Activated T-cell treated with anti-CD3 and anti-CD28 coated beads for 1 hour (primary cell): Measurements from ENCODE around the gene TNFAIP2.
"Not testable (repeated sequence)": the region's sequence is repeated elsewhere in the genome, so short reads cannot be mapped to it uniquely, and the experiment has no call there.

Experiments used
- DNase-seq: peaks from one replicate; pipeline ENCODE4 v3.0.0-alpha.2; 2020; ENCODE audit warnings: low read depth

TNFAIP2 gene

GRCh38 chr14:103135333-103136260, 12.3 kb downstream of the TNFAIP2 start:
- DNase-seq = no peak

GRCh38 chr14:103136388-103137271, 13.4 kb downstream of the TNFAIP2 start:
- DNase-seq = no peak

- DNase-seq = no peak
These were observed 14.5 kb downstream of the TNFAIP2 start for GRCh38 chr14:103137689-103138300.

DNA sequence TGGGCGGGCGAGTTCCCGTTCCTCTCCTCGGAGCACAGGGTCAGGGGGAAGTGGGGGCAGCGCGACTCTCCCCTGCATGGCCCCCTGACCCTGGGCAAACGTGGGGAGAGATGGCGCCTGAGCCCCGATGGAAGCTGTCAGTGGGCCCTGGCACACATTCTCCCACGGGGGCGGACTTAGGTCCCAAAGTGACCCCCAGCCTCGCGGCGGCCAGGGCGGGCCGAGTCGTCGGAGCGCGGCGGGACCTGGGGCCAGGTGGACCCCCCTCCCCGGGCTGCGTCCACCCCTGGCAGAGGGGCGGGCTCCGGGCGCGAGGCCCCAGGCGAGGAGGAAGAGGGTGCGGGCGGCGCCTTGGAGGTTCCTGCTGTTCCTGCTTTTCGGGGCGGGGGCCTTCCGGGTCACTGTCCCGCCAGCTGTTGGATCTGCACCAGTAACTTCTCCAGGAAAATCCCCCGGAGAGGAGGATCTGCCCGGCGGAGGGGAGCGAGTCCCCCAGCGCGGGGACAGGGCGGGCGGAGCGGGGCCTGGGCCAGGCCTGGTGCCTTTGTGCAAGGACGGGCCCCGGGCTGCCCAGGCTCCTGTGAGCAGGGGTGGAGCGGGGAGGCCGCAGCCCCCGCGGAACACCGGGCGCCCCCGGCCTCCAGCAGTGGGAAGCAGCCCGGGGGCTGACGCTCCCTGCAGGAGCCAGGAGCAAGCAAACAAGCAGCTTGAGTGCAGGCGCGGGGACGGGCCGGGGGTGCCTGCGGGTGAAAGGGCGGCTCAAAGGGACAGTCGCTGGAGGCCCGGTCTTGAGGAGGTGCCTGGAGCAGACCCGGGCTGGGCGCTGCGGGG, 15.3 kb downstream of the TNFAIP2 start:
- DNase-seq = no peak

GRCh38 chr14:103139132-103140025, 16.1 kb downstream of the TNFAIP2 start:
- DNase-seq = no peak

GRCh38 chr14:103140316-103141109, 17.3 kb downstream of the TNFAIP2 start:
- no peak for DNase-seq

- no peak for DNase-seq
These were observed 18.0 kb downstream of the TNFAIP2 start for GRCh38 chr14:103141117-103141796.

DNA sequence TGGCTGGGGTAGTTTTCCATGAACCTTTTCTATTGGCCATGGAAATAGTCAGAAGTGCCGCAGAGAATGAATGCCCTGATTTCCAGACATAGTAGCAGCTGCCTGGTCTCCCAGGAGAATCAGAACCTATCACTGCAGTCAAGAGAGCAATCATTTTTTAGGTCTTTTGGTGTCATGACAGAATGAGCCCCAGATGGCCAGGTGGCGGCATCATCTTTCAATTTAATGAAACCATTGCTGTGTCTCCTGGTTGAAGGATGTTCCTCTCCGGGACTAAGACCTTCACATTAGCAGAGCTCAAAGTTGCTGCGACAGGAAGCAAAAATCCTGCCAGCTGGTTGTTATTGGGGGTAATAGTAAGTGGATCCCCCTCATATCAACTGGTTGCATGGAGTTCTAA, 18.8 kb downstream of the TNFAIP2 start:
- DNase-seq = no peak

DNA sequence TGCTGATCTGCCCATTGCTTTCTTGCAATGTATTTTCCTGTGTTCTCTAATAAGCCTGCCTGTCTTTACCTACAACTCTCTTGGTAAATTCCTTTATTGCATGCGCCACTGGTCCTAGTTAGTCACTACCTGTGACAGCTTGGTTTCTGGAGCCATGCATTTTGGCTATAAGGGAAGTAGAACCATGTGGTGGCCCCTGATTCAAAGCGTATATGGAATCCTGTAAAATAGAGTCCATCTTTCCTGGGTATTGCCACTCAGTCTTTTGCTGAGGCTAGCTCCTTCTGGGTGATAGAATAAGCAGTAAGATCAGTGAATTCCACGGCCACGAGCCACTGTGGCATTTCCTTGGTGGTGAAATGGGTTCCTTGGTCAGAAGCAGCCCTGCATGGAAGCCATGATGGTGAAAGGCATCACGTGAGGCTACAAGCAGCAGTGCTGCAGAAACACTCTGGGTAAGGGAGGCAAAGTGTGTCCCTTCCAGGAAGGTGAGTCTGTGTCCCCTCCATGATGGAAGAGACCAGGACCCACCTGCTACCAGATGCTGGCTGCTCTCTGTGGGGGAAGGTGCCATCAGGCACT, 19.6 kb downstream of the TNFAIP2 start:
- no peak for DNase-seq

DNA sequence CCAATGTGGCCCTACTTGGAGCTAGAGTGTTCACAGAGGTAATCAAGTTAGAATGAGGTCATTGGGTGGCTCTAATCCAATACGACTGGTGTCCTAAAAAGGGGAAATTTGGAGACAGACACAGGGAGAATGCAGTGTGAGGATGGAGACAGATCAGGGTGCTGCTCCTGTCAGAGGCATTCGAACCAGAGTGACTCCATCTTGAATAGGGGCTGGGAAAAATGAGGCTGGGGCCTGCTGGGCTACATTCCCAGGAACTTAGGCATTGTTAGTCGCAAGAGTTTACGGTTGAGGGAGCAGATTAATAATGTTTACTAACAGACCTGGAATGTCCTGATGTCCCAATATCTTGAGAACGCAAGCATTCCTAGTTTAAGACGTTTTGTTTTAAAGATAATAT, 20.2 kb downstream of the TNFAIP2 start:
- DNase-seq = no peak

DNA sequence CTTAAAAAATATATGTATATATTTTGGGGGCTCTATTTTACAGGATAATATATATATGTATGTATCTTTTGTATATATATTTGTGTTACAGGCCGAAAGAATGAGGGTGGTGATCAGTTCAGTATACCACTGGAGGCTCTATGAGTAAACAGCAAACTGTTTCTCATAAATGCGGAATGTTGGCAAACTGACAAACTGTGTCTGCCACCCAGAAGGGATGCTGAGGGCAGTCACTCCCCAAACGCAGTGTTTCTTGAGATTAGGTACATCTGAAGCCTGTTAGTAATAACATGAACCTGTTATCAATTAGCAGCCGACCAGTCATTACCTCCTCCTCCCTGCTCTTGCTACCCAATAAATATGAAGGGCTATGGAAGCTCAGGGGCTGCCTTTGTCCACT, 20.8 kb downstream of the TNFAIP2 start:
- DNase-seq = no peak

DNA sequence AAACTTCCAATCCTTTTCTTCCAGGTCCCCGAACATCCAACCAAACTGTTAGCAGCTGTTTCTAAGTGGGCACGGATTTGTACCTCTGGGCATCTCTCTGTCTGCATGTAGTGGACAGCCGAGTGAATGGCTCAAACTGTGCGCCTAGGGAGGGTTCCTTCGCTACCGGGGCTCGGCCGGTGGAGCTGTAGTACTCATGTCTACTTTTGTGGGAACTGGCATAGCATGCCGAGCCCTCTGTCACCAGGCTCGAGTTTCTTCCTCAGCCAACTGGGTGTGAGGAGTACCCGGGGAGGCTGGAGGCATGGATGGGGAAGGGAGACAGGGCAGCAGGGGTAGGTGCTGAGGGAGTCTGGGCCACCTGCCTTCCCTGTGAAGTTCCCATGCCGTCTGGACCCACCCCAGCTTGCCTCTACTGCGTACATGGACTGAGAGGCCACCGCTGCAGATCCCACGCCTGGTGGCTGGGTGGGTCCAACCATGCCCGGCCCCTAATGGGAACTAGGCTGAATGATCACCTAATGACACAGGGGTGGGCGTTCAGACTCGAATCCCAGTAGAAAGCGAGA, 23.0 kb downstream of the TNFAIP2 start:
- DNase-seq = no peak

DNA sequence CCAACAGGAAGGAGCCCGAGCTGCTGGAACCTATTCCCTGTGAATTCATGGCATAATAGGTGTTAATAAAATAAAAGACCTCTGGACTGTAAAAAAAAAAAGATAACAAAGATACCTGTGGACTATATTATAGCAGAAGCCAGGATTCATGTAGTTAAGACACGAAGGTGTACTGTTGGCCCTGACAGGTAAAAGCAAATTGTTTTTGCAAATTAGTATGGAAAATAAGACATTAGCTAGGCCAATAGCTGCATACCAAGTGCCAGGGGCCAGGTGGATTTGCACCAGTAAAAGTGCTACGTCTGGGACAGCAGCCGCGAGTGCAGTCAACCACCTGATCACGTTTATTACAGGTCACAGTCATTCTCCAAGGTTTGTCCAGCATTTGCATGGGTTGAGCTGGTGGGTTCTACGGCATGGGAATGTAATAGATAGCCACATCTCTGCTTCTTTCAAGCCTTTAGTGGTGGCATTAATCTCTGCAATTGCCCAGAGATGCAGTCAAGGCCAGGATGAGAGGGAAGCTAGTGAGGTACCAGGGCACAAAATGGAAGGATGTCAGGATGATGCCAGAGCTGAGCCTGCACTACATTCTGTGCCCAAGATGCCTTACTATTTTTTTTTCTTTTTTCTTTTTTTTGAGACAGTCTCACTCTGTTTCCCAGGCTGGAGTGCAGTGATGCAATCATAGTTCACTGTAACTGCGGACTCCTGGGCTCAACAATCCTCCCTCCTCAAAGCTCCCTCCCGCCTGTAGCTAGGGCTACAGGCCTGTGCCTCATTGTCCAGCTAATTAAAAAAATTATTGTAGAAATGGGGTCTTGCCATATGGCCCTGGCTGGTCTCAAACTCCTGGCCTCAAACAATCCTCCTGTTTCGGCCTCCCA, 26.3 kb downstream of the TNFAIP2 start:
- DNase-seq = no peak

DNA sequence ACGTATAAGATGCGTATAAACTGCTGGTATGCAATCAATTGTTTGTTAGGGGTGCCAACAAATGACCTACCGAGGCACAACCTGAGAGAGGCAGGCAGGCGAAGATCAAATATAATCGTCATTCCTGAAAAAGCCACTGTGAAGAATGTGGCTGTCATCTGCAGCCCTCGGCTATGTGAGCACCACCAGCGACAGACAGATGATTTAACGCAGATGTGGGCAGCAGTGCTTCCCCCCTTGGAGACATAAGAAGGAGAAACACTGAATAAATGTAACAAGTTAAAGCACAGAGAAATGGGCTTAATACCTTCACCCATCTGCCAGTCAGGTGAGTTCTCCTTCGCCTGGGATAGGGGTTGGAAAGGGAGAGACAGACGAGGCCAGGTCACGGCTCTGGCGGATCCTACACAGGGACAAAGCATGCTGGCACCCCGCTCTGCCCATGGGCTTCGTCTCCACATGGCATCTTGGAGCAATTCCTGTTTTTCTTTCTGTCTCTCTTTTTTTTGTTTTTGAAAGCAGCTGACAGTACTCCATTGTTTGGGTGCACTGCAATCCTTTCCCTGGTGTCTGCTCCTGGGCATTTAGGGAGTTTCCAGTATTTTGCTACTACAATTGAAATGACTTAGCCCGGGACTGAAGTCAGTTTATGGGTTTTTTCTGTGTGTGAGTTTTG, 28.1 kb downstream of the TNFAIP2 start:
- no peak for DNase-seq

GRCh38 chr14:103155010-103155409, 31.7 kb downstream of the TNFAIP2 start:
- DNase-seq = no peak

GRCh38 chr14:103155416-103155815, 32.2 kb downstream of the TNFAIP2 start:
- DNase-seq = not testable (repeated sequence)
